HCT116 (cell line): ENCODE measurements around the gene FAM13A.

Experiments used
- EZH2 ChIP-seq: fragments of 200-600 bp; sonication (generic); IDR thresholded peaks from 2 replicates; pipeline ENCODE4 v1.6.1; 2017; ENCODE audit warnings: antibody characterized with exemption, mixed run types
- JUND ChIP-seq: IDR thresholded peaks from 2 replicates; pipeline ENCODE4 v1.6.1; 2012
- POLR2A ChIP-seq: IDR thresholded peaks from 2 replicates; pipeline ENCODE4 v1.7.0; 2011; ENCODE audit warnings: borderline replicate concordance; ENCODE audit not compliant: insufficient read depth, insufficient read length; ENCODE audit errors: extremely low read depth
- POLR2AphosphoS5 ChIP-seq: IDR thresholded peaks from 2 replicates; pipeline ENCODE4 v1.6.1; 2011; ENCODE audit warnings: mild to moderate bottlenecking, low read depth, low read length, moderate library complexity
- TF ChIP-seq, protein P1 (sequence below), 3 experiments: fragments of 200-600 bp in 1 of 3; sonication (generic) in 1 of 3; IDR thresholded peaks in 2 of 3; conservative IDR thresholded peaks in 1 of 3; 2 replicates each; pipeline ENCODE4 v1.5.1; 2012 to 2017; ENCODE audit warnings: low read depth in 2 of 3, low read length in 2 of 3, antibody characterized with exemption in 1 of 3, borderline replicate concordance in 1 of 3, control low read depth in 1 of 3, mild to moderate bottlenecking in 1 of 3, mixed read lengths in 1 of 3, mixed run types in 1 of 3, moderate library complexity in 1 of 3; ENCODE audit not compliant: insufficient read depth in 1 of 3

DNA sequence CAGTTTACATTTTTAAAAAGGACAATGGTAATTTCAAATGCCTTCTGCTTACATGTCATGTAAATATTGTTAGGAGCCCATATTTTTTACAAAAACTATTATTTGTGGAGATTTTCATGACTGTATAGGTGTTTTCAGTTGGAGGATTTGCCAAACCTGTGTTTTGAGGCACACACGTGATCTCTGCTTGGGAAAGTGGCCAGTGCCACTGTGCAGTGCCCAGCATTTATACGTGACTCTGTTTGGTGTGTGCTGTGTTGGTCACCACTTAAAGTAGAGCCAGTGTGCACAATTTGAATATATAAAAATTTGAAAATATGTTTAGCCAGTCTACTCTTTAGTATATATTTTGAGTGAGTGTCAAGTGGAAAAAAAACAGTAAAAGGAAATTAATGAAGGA is 332.6 kb downstream of the FAM13A start:
- TF ChIP-seq EZH2 (no peak), POLR2AphosphoS5 (no peak), POLR2A (no peak), JUND (no peak)
- TF ChIP-seq, protein P1, sequence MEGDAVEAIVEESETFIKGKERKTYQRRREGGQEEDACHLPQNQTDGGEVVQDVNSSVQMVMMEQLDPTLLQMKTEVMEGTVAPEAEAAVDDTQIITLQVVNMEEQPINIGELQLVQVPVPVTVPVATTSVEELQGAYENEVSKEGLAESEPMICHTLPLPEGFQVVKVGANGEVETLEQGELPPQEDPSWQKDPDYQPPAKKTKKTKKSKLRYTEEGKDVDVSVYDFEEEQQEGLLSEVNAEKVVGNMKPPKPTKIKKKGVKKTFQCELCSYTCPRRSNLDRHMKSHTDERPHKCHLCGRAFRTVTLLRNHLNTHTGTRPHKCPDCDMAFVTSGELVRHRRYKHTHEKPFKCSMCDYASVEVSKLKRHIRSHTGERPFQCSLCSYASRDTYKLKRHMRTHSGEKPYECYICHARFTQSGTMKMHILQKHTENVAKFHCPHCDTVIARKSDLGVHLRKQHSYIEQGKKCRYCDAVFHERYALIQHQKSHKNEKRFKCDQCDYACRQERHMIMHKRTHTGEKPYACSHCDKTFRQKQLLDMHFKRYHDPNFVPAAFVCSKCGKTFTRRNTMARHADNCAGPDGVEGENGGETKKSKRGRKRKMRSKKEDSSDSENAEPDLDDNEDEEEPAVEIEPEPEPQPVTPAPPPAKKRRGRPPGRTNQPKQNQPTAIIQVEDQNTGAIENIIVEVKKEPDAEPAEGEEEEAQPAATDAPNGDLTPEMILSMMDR (IDR thresholded peaks at IDR 0.05 in 2 of 3, conservative IDR thresholded peaks at IDR 0.05 in 1 of 3; ENCODE audit: borderline replicate concordance in 1 of 3, insufficient read depth in 1 of 3, low read depth in 2 of 3, low read length in 2 of 3): no peak
